K562 (cell line): ENCODE results near the gene ADM5. TPM values are rescaled to one million over a fixed set of nuclear protein-coding genes. Genes with fewer than 3 reads are reported as not detected.
A peak's percentile ranks its signal among the peaks of the same experiment; 100 is the strongest.

Experiments used
- ATAC-seq: fragments of 200-7000 bp; cut with Tn5 transposase; 3 replicates; pipeline ENCODE4 v1.9.1; 2020; ENCODE audit warnings: moderate library complexity
- BruUV-seq: library from RNA; stranded (reverse); fragments of 400-500 nt; replicated peaks from 2 replicates; lab custom pipeline; 2021; lab: Mats Ljungman, UMichigan
- CTCF ChIA-PET: fragments of 300-600 bp; formaldehyde crosslinking; extraction: SDS; loops from one replicate; lab custom pipeline; 2021; ENCODE audit warnings: low intra/inter-chr PET ratio; lab: Yijun Ruan, JAX
- POLR2A ChIA-PET: fragments of 300-600, 350-650 bp; sonication (Branson Sonifier 250); formaldehyde crosslinking; extraction: SDS; loops from one replicate; lab custom pipeline; 2021; ENCODE audit warnings: antibody characterized with exemption, inconsistent platforms; lab: Yijun Ruan, JAX
- DNase-seq, 4 experiments: peaks; one replicate each; pipeline versions ENCODE4 v3.0.0 to v3.0.0-alpha.2; 2011 to 2018; ENCODE audit warnings: low spot score in 3 of 4, mixed read lengths in 3 of 4; ENCODE audit errors: extremely low read depth in 1 of 4
- FAIRE-seq: peaks from 2 replicates; lab custom pipeline; 2011; peaks lifted over from hg19 to GRCh38; lab: Jason Lieb, UNC
- H2AFZ ChIP-seq: 2 replicates; pipeline ENCODE4 v1.6.0; 2011; ENCODE audit warnings: low read depth, low read length, control low read depth, inconsistent platforms
- H3K27ac ChIP-seq: fragments of 200-600 bp; 3 replicates; pipeline ENCODE4 v1.8.0; 2011; ENCODE audit warnings: low read depth, mild to moderate bottlenecking, control low read depth, inconsistent platforms, low read length, moderate library complexity, mixed read lengths; ENCODE audit errors: extremely low read depth
- H3K27me3 ChIP-seq, 2 experiments: fragments of 300-600 bp in 1 of 2; 2 replicates in 1 of 2; 3 replicates in 1 of 2; pipeline versions ENCODE4 v1.6.0 to v1.8.0; 2011; ENCODE audit warnings: inconsistent platforms in 2 of 2, low read length in 2 of 2, mild to moderate bottlenecking in 1 of 2, mixed read lengths in 1 of 2, moderate library complexity in 1 of 2; ENCODE audit not compliant: control insufficient read depth in 2 of 2, insufficient read depth in 2 of 2
- H3K36me3 ChIP-seq: fragments of 300-600 bp; 3 replicates; pipeline ENCODE4 v1.8.0; 2011; ENCODE audit warnings: mild to moderate bottlenecking, low read length, inconsistent platforms; ENCODE audit not compliant: control insufficient read depth, insufficient read depth
- H3K4me1 ChIP-seq, 2 experiments: fragments of 200-600 bp in 1 of 2; replicated peaks in 1 of 2; 2 replicates in 1 of 2; 3 replicates in 1 of 2; pipeline versions ENCODE4 v1.5.1 to v1.8.0; 2011; ENCODE audit warnings: inconsistent platforms in 2 of 2, low read length in 2 of 2, mild to moderate bottlenecking in 1 of 2, mixed read lengths in 1 of 2, moderate library complexity in 1 of 2; ENCODE audit not compliant: control insufficient read depth in 2 of 2, insufficient read depth in 2 of 2
- H3K4me2 ChIP-seq: 2 replicates; pipeline ENCODE4 v1.6.1; 2011; ENCODE audit warnings: low read length, control low read depth, inconsistent platforms, mixed read lengths; ENCODE audit not compliant: insufficient read depth
- H3K4me3 ChIP-seq: fragments of 200-600 bp; sonication (generic), shearing (Covaris generic); 2 replicates; pipeline ENCODE4 v1.5.1; 2016; ENCODE audit warnings: control low read depth, inconsistent platforms
- H3K79me2 ChIP-seq: fragments of 200-600 bp; 3 replicates; pipeline ENCODE4 v1.8.0; 2011; ENCODE audit warnings: low read length, inconsistent platforms; ENCODE audit not compliant: control insufficient read depth, insufficient read depth
- H3K9ac ChIP-seq, 2 experiments: 2 replicates each; pipeline versions ENCODE4 v1.6.0 to v1.6.1; 2011; ENCODE audit warnings: low read depth in 2 of 2, low read length in 2 of 2, control low read depth in 1 of 2, inconsistent platforms in 1 of 2, mild to moderate bottlenecking in 1 of 2, mixed read lengths in 1 of 2; ENCODE audit not compliant: insufficient read depth in 1 of 2
- H3K9me1 ChIP-seq: one replicate; pipeline ENCODE4 v1.6.0; 2011; ENCODE audit warnings: inconsistent platforms, mild to moderate bottlenecking, low read length, moderate library complexity; ENCODE audit not compliant: control insufficient read depth, insufficient read depth
- H3K9me3 ChIP-seq: replicated peaks from 2 replicates; pipeline ENCODE4 v1.5.1; 2011; ENCODE audit warnings: low read depth, low read length, inconsistent platforms; ENCODE audit not compliant: control insufficient read depth, insufficient read depth
- H4K20me1 ChIP-seq: replicated peaks from 2 replicates; pipeline ENCODE4 v1.6.1; 2011; ENCODE audit warnings: low read length, inconsistent platforms, mixed read lengths; ENCODE audit not compliant: control insufficient read depth, insufficient read depth
- ATF3 ChIP-seq, 2 experiments: fragments of 450-650 bp in 1 of 2; sonication (generic) in 1 of 2; formaldehyde crosslinking in 1 of 2; IDR thresholded peaks in 1 of 2; conservative IDR thresholded peaks in 1 of 2; 2 replicates each; pipeline versions ENCODE4 v1.6.1 to v1.8.1; 2016 to 2023; ENCODE audit warnings: mild to moderate bottlenecking in 2 of 2, moderate library complexity in 2 of 2, inconsistent platforms in 1 of 2, missing genetic modification reagents in 1 of 2
- BRD4 ChIP-seq: fragments of 200-600 bp; sonication (generic); IDR thresholded peaks from 2 replicates; pipeline ENCODE4 v1.6.1; 2017; ENCODE audit warnings: inconsistent platforms
- CBFB ChIP-seq: sonication (generic); formaldehyde crosslinking; IDR thresholded peaks from 2 replicates; pipeline ENCODE4 v1.4.0; 2020; ENCODE audit warnings: mild to moderate bottlenecking, missing genetic modification reagents
- FIP1L1 ChIP-seq: fragments of 200-400 bp; formaldehyde crosslinking; IDR thresholded peaks from 2 replicates; pipeline ENCODE4 v1.6.1; 2018; ENCODE audit warnings: mild to moderate bottlenecking, low read depth, low read length; ENCODE audit not compliant: poor library complexity, severe bottlenecking
- HMGN3 ChIP-seq: IDR thresholded peaks from 2 replicates; pipeline ENCODE4 v1.6.1; 2011; ENCODE audit warnings: borderline replicate concordance, low read depth, mild to moderate bottlenecking, mixed read lengths, low read length; ENCODE audit not compliant: insufficient read length; ENCODE audit errors: extremely low read depth
- KDM5B ChIP-seq: fragments of 200-600 bp; sonication (generic); IDR thresholded peaks from 2 replicates; pipeline ENCODE4 v1.6.1; 2012; ENCODE audit warnings: low read depth, mild to moderate bottlenecking, moderate library complexity, low read length, control low read depth, inconsistent platforms; ENCODE audit not compliant: insufficient replicate concordance
- MAZ ChIP-seq, 2 experiments: fragments of 450-650 bp in 1 of 2; sonication (generic) in 1 of 2; formaldehyde crosslinking; IDR thresholded peaks in 1 of 2; conservative IDR thresholded peaks in 1 of 2; 2 replicates each; pipeline versions ENCODE4 v1.4.0 to v1.5.0; 2020; ENCODE audit warnings: mild to moderate bottlenecking in 1 of 2, missing genetic modification reagents in 1 of 2
- NKRF ChIP-seq: fragments of 450-650 bp; IDR thresholded peaks from 2 replicates; pipeline ENCODE4 v1.6.1; 2016; ENCODE audit warnings: borderline replicate concordance
- NONO ChIP-seq, 2 experiments: fragments of 200-400 bp in 1 of 2; fragments of 450-650 bp in 1 of 2; formaldehyde crosslinking in 1 of 2; IDR thresholded peaks; 2 replicates each; pipeline ENCODE4 v1.6.1; 2017; ENCODE audit warnings: low read depth in 2 of 2, mild to moderate bottlenecking in 2 of 2, moderate library complexity in 2 of 2, low read length in 1 of 2
- ZBTB11 ChIP-seq, 3 experiments: fragments of 200-800 bp in 1 of 3; fragments of 250-450 bp in 1 of 3; fragments of 450-650 bp in 1 of 3; sonication (Bioruptor Pico) in 1 of 3; sonication (Bioruptor generic) in 1 of 3; formaldehyde crosslinking in 1 of 3; IDR thresholded peaks; 2 replicates each; pipeline versions ENCODE4 v1.6.1 to v1.8.0; 2016 to 2022; ENCODE audit warnings: mild to moderate bottlenecking in 2 of 3, missing genetic modification characterization in 2 of 3, missing compliant biosample characterization in 1 of 3, moderate library complexity in 1 of 3
- WGBS: fragments of 100-300 bp; shearing (Covaris generic); methylation state at CpG from one replicate; pipeline ENCODE4 v1.1.6; 2016; ENCODE audit warnings: low coverage, mixed read lengths; ENCODE audit not compliant: insufficient coverage; ENCODE audit errors: missing lambda C conversion rate; 5-methylcytosine and 5-hydroxymethylcytosine counted together
- in situ Hi-C: fragments of 300-500 bp; cut with MboI; formaldehyde crosslinking; loops from 4 replicates; pipeline ENCODE4 v1.15.0; 2018; ENCODE audit warnings: inconsistent platforms, mixed read lengths
- intact Hi-C: fragments of 100-400 bp; cut with micrococcal nuclease; formaldehyde crosslinking; loops from 2 replicates; pipeline ENCODE4 v1.14.2; 2022
- polyA plus RNA-seq, 8 experiments: library from polyadenylated mRNA; depleted of rRNA in 4 of 8; stranded (reverse) in 5 of 8; unstranded in 3 of 8; fragments of >200 nt; fragmentation: Nextera tagmentation in 2 of 8; fragmentation: Illumina TruSeq in 1 of 8; extraction: Ambion mirVana in 2 of 8; extraction: Trizol in 1 of 8; gene quantifications; 2 replicates each; pipeline versions ENCODE4 v1.2.1 to v1.2.3, GENCODE V29; 2011 to 2014; ENCODE audit warnings: inconsistent platforms in 1 of 8, missing spikeins in 1 of 8
- total RNA-seq, 7 experiments: library from RNA; depleted of rRNA in 6 of 7; stranded (reverse); fragments of >200 nt in 6 of 7; fragmentation: Illumina TruSeq in 2 of 7; extraction: Trizol in 2 of 7; gene quantifications; 2 replicates each; pipeline versions ENCODE4 v1.2.1 to v1.2.3, GENCODE V29; 2011 to 2021; ENCODE audit warnings: low replicate concordance in 1 of 7

The ADM5 gene
- total and polyA plus RNA-seq, 9 of the 15 experiments (the other 6 are each of a cell fraction or from before 2014, with no cell fraction given): 0.13 to 8.4 (median 2.0) TPM; not detected in 1

- Histone ChIP-seq H4K20me1 (peaks cover 6% of the 10 kb centered on the region; the same call in 1 of the 2 replicates), H3K79me2 (peaks cover 58% of the 10 kb centered on the region), H3K9me1 (no peaks in the 10 kb centered on the region), H3K27me3 (no peaks in the 10 kb centered on the region), H3K4me3 (peak within 1 kb of the TSS; percentile 81), H3K4me1 (peaks cover 7 to 33% of the 10 kb centered on the region in 2 experiments; a peak in 4 of 5 replicates), H3K9me3 (no peaks in the 10 kb centered on the region), H3K9ac (peak within 1 kb of the TSS; percentile 95 to 98), H3K36me3 (peaks cover 59% of the 10 kb centered on the region), H3K27ac (peak within 1 kb of the TSS; percentile 91), H2AFZ (peak within 1 kb of the TSS; percentile 95), H3K4me2 (peak within 1 kb of the TSS; percentile 99)
- DNase-seq (peak; percentile 85 to 99 (median 91)), ATAC-seq (peak; percentile 92), FAIRE-seq (peak; percentile 97)
- intact Hi-C loops: loop anchor here (2.0 kb wide), 1 partner anchor 75 kb away; the partner anchor contains the start of gene PRR12
- under 1% methylated on average over 45 of the region's 50 CpGs for WGBS
- CTCF ChIA-PET: no interaction called here
- in situ Hi-C loops: no loop called here
- POLR2A ChIA-PET: interaction anchor here (0.8 to 6.1 kb wide), 5 partner anchors 10 to 119 kb away, joined by 3 to 35 read pairs (median 6); partner anchors contain the start of gene PRMT1
- TSS peak; percentile 73 for BruUV-seq
- TF ChIP-seq BRD4 (no peak), ZBTB11 (CRISPR knock-in tag; IDR thresholded peaks at IDR 0.05) (0 out of 6 replicates have a peak, but pooled peaks of 1 of the 3 experiments have one; percentile 14), ATF3 (IDR thresholded peaks at IDR 0.05) (no peak), ATF3 (CRISPR knock-in tag; conservative IDR thresholded peaks at IDR 0.05) (peak; percentile 61; the same call in 1 of the 2 replicates), MAZ (CRISPR knock-in tag; conservative IDR thresholded peaks at IDR 0.05 in 1 of 2, IDR thresholded peaks at IDR 0.05 in 1 of 2) (0 out of 4 replicates have a peak, but pooled peaks of 1 of the 2 experiments have one; percentile 29), NKRF (peak; percentile 90), FIP1L1 (no peak), NONO (IDR thresholded peaks at IDR 0.05; ENCODE audit: low read depth in 2 of 2, low read length in 1 of 2) (peak in 1 of 2 experiments; percentile 82; a peak in 1 of 4 replicates), CBFB (0 out of 2 replicates have a peak, but pooled peaks have one; percentile 27), HMGN3 (peak; percentile 29), KDM5B (peak; percentile 56)
Observed at GRCh38 chr19:49665351-49666119, 23.9 kb upstream of the ADM5 start, which contains the start of the genes BCL2L12 and IRF3. Gene BCL2L12 (plus strand): TSS chr19:49665933. CDS start chr19:49666693, 760 bp downstream. Gene IRF3 (minus strand): TSS chr19:49665857. CDS start chr19:49664838, 1,019 bp downstream.
